WTC11 (cell line): ENCODE measurements around the gene NELL1. TPM values are rescaled to one million over a fixed set of nuclear protein-coding genes. Genes with fewer than 3 reads are reported as not detected.

ENCODE experiments used
- ATAC-seq: fragments of 200-7000 bp; cut with Tn5 transposase; 2 replicates; pipeline ENCODE4 v1.10.0; 2021; ENCODE audit warnings: mild to moderate bottlenecking, moderate library complexity
- CTCF ChIA-PET: fragments of 300-600 bp; sonication (Branson Sonifier 250); formaldehyde crosslinking; loops from one replicate; lab custom pipeline; 2021; ENCODE audit warnings: antibody characterized with exemption; lab: Charles Lee
- POLR2A ChIA-PET: fragments of 350-600 bp; sonication (Branson Sonifier 250); formaldehyde crosslinking; loops from one replicate; lab custom pipeline; 2021; ENCODE audit warnings: antibody characterized with exemption; lab: Charles Lee
- DNase-seq: peaks from one replicate; pipeline ENCODE4 v3.0.0; 2021; ENCODE audit warnings: low spot score
- H3K27ac Mint-ChIP-seq: 2 replicates; pipeline ENCODE4 v1.8.0; 2021; ENCODE audit warnings: mixed read lengths
- H3K27me3 Mint-ChIP-seq: 2 replicates; pipeline ENCODE4 v1.8.0; 2021; ENCODE audit warnings: low read depth, mild to moderate bottlenecking, moderate library complexity, mixed read lengths
- H3K36me3 Mint-ChIP-seq: 2 replicates; pipeline ENCODE4 v1.8.0; 2021; ENCODE audit warnings: mixed read lengths
- H3K4me1 Mint-ChIP-seq: 2 replicates; pipeline ENCODE4 v1.8.0; 2022; ENCODE audit warnings: mixed read lengths
- H3K4me3 Mint-ChIP-seq: 2 replicates; pipeline ENCODE4 v1.8.0; 2021; ENCODE audit warnings: mild to moderate bottlenecking, moderate library complexity, mixed read lengths
- H3K9me3 Mint-ChIP-seq: 2 replicates; pipeline ENCODE4 v1.8.0; 2021; ENCODE audit warnings: mixed read lengths
- ATF1 ChIP-seq: sonication (generic); formaldehyde crosslinking; IDR thresholded peaks from 2 replicates; pipeline ENCODE4 v1.8.1; 2023; ENCODE audit warnings: mild to moderate bottlenecking, moderate library complexity, missing genetic modification reagents
- ESRRA ChIP-seq: sonication (generic); formaldehyde crosslinking; IDR thresholded peaks from 2 replicates; pipeline ENCODE4 v1.8.1; 2022; ENCODE audit warnings: mild to moderate bottlenecking, missing genetic modification reagents, borderline replicate concordance
- ETV6 ChIP-seq: sonication (generic); formaldehyde crosslinking; IDR thresholded peaks from 2 replicates; pipeline ENCODE4 v1.8.1; 2022; ENCODE audit warnings: mild to moderate bottlenecking, missing genetic modification reagents
- FOXK1 ChIP-seq: sonication (generic); formaldehyde crosslinking; IDR thresholded peaks from 2 replicates; pipeline ENCODE4 v1.8.0; 2022; ENCODE audit warnings: mild to moderate bottlenecking, moderate library complexity, missing genetic modification reagents
- KAT7 ChIP-seq: sonication (generic); formaldehyde crosslinking; IDR thresholded peaks from 2 replicates; pipeline ENCODE4 v1.8.1; 2023; ENCODE audit warnings: missing genetic modification reagents, mild to moderate bottlenecking, borderline replicate concordance
- NFYB ChIP-seq: sonication (generic); formaldehyde crosslinking; conservative IDR thresholded peaks from 2 replicates; pipeline ENCODE4 v1.8.0; 2022; ENCODE audit warnings: low read depth, missing genetic modification reagents
- NR3C1 ChIP-seq: sonication (generic); formaldehyde crosslinking; conservative IDR thresholded peaks from 2 replicates; pipeline ENCODE4 v1.8.1; 2023; ENCODE audit warnings: low read depth, mild to moderate bottlenecking, missing genetic modification reagents
- OVOL2 ChIP-seq: fragments of 250-450 bp; sonication (Bioruptor Pico); IDR thresholded peaks from 2 replicates; pipeline ENCODE4 v1.9.0; 2021; ENCODE audit warnings: mild to moderate bottlenecking, borderline replicate concordance
- SMAD3 ChIP-seq: sonication (generic); formaldehyde crosslinking; IDR thresholded peaks from 2 replicates; pipeline ENCODE4 v1.8.0; 2022; ENCODE audit warnings: missing genetic modification reagents, mild to moderate bottlenecking, borderline replicate concordance
- ZBTB21 ChIP-seq: sonication (generic); formaldehyde crosslinking; IDR thresholded peaks from 2 replicates; pipeline ENCODE4 v1.8.1; 2023; ENCODE audit warnings: mild to moderate bottlenecking, missing genetic modification reagents, borderline replicate concordance
- ZNF317 ChIP-seq: sonication (generic); formaldehyde crosslinking; IDR thresholded peaks from 2 replicates; pipeline ENCODE4 v1.8.1; 2023; ENCODE audit warnings: low read depth, mild to moderate bottlenecking, moderate library complexity, missing genetic modification reagents, borderline replicate concordance
- ZNF396 ChIP-seq: fragments of 250-450 bp; sonication (Bioruptor Pico); IDR thresholded peaks from 2 replicates; pipeline ENCODE4 v1.8.0; 2021; ENCODE audit warnings: mild to moderate bottlenecking, moderate library complexity, borderline replicate concordance
- total RNA-seq: library from RNA; stranded (reverse); gene quantifications from 3 replicates; pipeline ENCODE4 v1.2.3, GENCODE V29; 2021
- TF ChIP-seq, protein P1 (sequence below): sonication (generic); formaldehyde crosslinking; conservative IDR thresholded peaks from 2 replicates; pipeline ENCODE4 v1.8.1; 2023; ENCODE audit warnings: mild to moderate bottlenecking, low read depth, missing genetic modification reagents, moderate library complexity
- TF ChIP-seq, protein P2 (sequence below): sonication (generic); formaldehyde crosslinking; IDR thresholded peaks from 2 replicates; pipeline ENCODE4 v1.8.1; 2023; ENCODE audit warnings: mild to moderate bottlenecking, missing genetic modification reagents, moderate library complexity
- TF ChIP-seq, protein P3 (sequence below): sonication (generic); formaldehyde crosslinking; IDR thresholded peaks from 2 replicates; pipeline ENCODE4 v1.8.1; 2022; ENCODE audit warnings: low read depth, mild to moderate bottlenecking, moderate library complexity, missing genetic modification reagents, borderline replicate concordance
- TF ChIP-seq, protein P4 (sequence below): sonication (generic); formaldehyde crosslinking; IDR thresholded peaks from 2 replicates; pipeline ENCODE4 v1.8.1; 2022; ENCODE audit warnings: missing genetic modification reagents, borderline replicate concordance
- TF ChIP-seq, protein P5 (sequence below): fragments of 250-450 bp; sonication (Bioruptor Pico); IDR thresholded peaks from 2 replicates; pipeline ENCODE4 v1.9.0; 2021; ENCODE audit warnings: mild to moderate bottlenecking
- TF ChIP-seq, protein P6 (sequence below): fragments of 250-450 bp; sonication (Bioruptor Pico); IDR thresholded peaks from 2 replicates; pipeline ENCODE4 v1.9.0; 2021; ENCODE audit warnings: mild to moderate bottlenecking, borderline replicate concordance
- TF ChIP-seq, protein P7 (sequence below): fragments of 250-450 bp; sonication (Bioruptor Pico); IDR thresholded peaks from 2 replicates; pipeline ENCODE4 v1.9.0; 2021; ENCODE audit warnings: moderate library complexity, mild to moderate bottlenecking, inconsistent platforms, borderline replicate concordance

NELL1 gene
- total RNA-seq, 1 experiment from 2014 or later: 1.8 TPM

DNA sequence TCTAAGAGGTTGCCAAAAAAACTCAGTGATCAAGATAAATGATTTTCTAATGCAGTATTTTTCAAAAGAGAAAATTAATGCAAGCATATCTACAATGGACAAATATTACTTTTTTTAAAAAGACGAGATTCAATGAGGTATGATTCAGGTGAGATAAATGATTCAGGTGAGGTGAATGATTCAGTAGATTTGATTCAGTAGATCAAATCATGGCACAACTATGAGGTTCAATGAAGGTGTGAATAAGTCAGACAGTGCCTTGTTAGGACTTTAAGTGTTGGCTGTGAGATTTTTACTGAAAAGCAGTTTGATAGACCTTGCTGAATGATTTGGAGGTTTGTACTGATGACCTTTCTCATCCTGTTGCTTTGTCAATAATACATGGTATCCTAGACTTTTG, 742.2 kb downstream of the NELL1 start (continued):
- TF ChIP-seq, protein P1, sequence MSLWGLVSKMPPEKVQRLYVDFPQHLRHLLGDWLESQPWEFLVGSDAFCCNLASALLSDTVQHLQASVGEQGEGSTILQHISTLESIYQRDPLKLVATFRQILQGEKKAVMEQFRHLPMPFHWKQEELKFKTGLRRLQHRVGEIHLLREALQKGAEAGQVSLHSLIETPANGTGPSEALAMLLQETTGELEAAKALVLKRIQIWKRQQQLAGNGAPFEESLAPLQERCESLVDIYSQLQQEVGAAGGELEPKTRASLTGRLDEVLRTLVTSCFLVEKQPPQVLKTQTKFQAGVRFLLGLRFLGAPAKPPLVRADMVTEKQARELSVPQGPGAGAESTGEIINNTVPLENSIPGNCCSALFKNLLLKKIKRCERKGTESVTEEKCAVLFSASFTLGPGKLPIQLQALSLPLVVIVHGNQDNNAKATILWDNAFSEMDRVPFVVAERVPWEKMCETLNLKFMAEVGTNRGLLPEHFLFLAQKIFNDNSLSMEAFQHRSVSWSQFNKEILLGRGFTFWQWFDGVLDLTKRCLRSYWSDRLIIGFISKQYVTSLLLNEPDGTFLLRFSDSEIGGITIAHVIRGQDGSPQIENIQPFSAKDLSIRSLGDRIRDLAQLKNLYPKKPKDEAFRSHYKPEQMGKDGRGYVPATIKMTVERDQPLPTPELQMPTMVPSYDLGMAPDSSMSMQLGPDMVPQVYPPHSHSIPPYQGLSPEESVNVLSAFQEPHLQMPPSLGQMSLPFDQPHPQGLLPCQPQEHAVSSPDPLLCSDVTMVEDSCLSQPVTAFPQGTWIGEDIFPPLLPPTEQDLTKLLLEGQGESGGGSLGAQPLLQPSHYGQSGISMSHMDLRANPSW (CRISPR knock-in tag): no peak
- TF ChIP-seq SMAD3 (CRISPR knock-in tag) (no peak), NR3C1 (no peak), ZBTB21 (CRISPR knock-in tag) (no peak)

DNA sequence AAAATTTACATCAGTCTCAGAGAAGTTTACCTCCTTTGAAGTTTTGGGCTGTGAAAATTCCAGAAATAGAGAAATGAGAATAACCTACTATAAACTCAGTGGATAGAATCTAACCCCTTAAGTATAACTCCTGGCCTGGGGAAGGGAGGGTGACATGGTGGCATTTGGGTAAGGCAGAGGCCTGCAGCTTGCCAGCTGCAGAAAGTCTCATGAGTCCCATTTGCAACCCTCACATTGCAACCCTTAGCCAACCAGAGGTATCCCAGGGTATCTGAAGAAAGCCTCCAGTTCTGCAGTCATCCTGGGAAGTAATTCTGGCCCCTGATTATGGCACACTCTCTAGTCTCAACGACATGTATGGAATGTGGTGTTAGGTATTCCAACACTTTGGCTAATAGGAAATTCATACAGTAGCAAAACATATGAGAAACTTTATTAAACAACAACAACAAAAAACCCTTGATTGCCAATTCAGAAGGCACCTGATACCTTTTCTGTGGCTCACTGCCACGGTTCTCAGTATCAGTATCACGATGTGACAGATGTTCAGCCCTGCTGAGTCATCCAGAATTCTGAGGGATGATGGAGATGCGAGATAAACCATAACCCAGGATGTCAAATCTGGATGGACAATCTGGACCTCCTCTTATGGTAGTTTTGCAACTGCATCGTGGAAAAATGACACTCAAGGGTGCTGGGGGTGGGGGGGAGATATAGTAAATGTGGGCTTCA, 743.4 kb downstream of the NELL1 start:
- no peak for ATAC-seq
- CTCF ChIA-PET: no interaction called here
- TF ChIP-seq ETV6 (CRISPR knock-in tag) (no peak), ZNF396 (CRISPR knock-in tag) (no peak), ESRRA (CRISPR knock-in tag) (no peak), KAT7 (CRISPR knock-in tag) (no peak), ZNF317 (CRISPR knock-in tag) (no peak), OVOL2 (CRISPR knock-in tag) (no peak), ATF1 (CRISPR knock-in tag) (no peak), FOXK1 (CRISPR knock-in tag) (no peak), NFYB (no peak)
- TF ChIP-seq, protein P2, sequence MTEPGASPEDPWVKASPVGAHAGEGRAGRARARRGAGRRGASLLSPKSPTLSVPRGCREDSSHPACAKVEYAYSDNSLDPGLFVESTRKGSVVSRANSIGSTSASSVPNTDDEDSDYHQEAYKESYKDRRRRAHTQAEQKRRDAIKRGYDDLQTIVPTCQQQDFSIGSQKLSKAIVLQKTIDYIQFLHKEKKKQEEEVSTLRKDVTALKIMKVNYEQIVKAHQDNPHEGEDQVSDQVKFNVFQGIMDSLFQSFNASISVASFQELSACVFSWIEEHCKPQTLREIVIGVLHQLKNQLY: no peak
- TF ChIP-seq, protein P3, sequence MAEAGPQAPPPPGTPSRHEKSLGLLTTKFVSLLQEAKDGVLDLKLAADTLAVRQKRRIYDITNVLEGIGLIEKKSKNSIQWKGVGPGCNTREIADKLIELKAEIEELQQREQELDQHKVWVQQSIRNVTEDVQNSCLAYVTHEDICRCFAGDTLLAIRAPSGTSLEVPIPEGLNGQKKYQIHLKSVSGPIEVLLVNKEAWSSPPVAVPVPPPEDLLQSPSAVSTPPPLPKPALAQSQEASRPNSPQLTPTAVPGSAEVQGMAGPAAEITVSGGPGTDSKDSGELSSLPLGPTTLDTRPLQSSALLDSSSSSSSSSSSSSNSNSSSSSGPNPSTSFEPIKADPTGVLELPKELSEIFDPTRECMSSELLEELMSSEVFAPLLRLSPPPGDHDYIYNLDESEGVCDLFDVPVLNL (CRISPR knock-in tag): no peak
- TF ChIP-seq, protein P4, sequence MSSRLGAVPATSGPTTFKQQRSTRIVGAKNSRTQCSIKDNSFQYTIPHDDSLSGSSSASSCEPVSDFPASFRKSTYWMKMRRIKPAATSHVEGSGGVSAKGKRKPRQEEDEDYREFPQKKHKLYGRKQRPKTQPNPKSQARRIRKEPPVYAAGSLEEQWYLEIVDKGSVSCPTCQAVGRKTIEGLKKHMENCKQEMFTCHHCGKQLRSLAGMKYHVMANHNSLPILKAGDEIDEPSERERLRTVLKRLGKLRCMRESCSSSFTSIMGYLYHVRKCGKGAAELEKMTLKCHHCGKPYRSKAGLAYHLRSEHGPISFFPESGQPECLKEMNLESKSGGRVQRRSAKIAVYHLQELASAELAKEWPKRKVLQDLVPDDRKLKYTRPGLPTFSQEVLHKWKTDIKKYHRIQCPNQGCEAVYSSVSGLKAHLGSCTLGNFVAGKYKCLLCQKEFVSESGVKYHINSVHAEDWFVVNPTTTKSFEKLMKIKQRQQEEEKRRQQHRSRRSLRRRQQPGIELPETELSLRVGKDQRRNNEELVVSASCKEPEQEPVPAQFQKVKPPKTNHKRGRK: no peak
- TF ChIP-seq, protein P5, sequence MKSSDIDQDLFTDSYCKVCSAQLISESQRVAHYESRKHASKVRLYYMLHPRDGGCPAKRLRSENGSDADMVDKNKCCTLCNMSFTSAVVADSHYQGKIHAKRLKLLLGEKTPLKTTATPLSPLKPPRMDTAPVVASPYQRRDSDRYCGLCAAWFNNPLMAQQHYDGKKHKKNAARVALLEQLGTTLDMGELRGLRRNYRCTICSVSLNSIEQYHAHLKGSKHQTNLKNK (CRISPR knock-in tag): no peak
- TF ChIP-seq, protein P1 (CRISPR knock-in tag): no peak
- TF ChIP-seq, protein P6, sequence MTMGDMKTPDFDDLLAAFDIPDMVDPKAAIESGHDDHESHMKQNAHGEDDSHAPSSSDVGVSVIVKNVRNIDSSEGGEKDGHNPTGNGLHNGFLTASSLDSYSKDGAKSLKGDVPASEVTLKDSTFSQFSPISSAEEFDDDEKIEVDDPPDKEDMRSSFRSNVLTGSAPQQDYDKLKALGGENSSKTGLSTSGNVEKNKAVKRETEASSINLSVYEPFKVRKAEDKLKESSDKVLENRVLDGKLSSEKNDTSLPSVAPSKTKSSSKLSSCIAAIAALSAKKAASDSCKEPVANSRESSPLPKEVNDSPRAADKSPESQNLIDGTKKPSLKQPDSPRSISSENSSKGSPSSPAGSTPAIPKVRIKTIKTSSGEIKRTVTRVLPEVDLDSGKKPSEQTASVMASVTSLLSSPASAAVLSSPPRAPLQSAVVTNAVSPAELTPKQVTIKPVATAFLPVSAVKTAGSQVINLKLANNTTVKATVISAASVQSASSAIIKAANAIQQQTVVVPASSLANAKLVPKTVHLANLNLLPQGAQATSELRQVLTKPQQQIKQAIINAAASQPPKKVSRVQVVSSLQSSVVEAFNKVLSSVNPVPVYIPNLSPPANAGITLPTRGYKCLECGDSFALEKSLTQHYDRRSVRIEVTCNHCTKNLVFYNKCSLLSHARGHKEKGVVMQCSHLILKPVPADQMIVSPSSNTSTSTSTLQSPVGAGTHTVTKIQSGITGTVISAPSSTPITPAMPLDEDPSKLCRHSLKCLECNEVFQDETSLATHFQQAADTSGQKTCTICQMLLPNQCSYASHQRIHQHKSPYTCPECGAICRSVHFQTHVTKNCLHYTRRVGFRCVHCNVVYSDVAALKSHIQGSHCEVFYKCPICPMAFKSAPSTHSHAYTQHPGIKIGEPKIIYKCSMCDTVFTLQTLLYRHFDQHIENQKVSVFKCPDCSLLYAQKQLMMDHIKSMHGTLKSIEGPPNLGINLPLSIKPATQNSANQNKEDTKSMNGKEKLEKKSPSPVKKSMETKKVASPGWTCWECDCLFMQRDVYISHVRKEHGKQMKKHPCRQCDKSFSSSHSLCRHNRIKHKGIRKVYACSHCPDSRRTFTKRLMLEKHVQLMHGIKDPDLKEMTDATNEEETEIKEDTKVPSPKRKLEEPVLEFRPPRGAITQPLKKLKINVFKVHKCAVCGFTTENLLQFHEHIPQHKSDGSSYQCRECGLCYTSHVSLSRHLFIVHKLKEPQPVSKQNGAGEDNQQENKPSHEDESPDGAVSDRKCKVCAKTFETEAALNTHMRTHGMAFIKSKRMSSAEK (CRISPR knock-in tag): no peak
- TF ChIP-seq, protein P7, sequence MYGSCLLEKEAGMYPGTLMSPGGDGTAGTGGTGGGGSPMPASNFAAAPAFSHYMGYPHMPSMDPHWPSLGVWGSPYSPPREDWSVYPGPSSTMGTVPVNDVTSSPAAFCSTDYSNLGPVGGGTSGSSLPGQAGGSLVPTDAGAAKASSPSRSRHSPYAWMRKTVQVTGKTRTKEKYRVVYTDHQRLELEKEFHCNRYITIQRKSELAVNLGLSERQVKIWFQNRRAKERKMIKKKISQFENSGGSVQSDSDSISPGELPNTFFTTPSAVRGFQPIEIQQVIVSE: no peak
- H3K4me3 Mint-ChIP-seq: no peak overlapping the region
- H3K27me3 Mint-ChIP-seq: no peaks in the 10 kb centered on the region
- no peak for DNase-seq
- no peaks in the 10 kb centered on the region for H3K9me3 Mint-ChIP-seq
- H3K27ac Mint-ChIP-seq: no peak overlapping the region
- H3K4me1 Mint-ChIP-seq: peaks cover 19% of the 10 kb centered on the region
- POLR2A ChIA-PET: no interaction called here
- no peaks in the 10 kb centered on the region for H3K36me3 Mint-ChIP-seq
